NCI-H2227 treated with DMSO at 0.1 percent for 48 hours (cell line): ENCODE data around the gene BMS1.
"Not testable (repeated sequence)": the region's sequence is repeated elsewhere in the genome, so short reads cannot be mapped to it uniquely, and the experiment has no call there.

Experiments
- DNase-seq: peaks from one replicate; lab custom pipeline; 2025; lab: John Stamatoyannopoulos, UW

Gene BMS1

DNA sequence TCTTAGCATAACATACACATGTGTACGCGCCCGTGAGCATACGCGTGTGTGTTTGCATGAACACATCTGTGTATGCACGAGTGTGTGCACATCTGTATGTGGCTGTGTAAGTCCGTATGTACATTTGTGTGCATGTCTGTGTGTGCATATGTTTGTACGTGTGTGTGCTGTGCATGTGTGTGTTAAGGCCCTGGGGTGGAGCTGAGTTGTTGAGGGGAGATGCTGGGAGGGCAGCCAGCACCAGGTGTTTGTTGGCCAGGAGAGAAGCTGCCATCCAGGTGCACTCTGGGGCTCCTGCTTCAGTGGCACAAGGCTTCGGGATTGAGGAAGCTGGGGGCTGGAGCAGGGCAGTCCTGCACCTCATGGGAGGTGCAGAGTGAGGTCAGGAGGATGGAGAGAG lies 85.0 kb downstream of the BMS1 start:
- DNase-seq, result no peak

DNA sequence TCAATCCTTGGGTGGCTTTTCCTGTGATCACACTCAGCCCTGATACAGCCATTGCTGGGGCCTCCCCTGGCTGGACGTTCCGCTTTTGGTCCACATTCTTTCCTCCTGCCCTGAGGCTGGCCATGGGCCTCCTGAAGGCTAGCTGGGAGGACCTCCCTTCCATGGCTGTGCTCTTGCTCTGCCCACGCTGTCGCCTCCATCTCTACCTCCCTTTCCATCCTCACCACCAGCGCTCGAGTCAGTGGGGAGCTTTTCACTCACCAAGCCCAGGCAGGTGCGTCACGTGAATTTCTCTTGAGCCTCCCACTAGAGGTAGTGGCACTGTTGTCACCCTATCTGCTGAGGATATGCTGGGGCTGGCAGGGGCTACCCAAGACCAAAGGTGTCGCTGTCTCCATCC lies 85.9 kb downstream of the BMS1 start:
- DNase-seq, result no peak

DNA sequence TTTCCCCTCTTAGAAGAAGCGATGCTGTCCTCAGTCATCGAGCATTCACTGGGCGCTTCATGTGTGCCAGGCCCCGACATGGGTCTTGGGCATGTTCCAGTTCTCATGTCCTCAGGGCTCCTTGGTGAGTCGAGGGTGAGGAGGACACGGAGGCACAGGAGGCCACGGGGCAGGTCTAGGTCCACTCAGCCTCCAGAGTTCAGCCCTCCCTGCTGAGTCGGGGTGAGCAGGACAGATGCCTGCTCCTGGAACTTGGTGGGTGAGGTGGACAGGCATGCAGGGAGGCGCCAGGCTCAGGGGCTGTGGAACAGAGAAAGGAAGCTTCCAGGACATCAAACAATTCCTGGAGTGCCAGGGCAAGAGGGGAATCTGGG lies 87.4 kb downstream of the BMS1 start:
- DNase-seq, result no peak

DNA sequence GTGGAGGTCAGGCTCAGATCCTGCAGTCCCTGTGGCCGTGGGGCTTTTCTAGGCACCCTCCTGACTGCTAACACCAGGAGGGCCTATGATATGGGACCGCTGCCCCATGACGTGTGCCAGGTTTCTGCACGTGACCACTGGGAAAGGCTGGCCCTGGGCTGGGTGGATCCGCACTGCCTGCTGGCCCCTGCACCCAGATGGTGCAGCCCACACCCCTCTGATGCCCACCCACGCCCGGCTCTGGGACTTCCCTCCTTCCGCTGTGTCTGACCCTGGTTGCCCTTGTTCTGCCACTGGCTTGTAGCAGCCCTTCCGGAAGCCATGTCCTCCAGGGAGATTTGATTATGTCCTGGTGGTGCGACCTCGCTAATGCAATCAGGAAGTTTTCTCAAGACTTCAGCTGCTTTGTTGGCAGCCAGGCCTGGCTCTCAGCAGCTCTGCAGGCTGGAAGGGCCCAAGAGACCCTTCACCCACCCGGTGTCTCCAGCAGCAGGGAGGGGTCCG lies 88.6 kb downstream of the BMS1 start:
- not testable (repeated sequence) for DNase-seq

DNA sequence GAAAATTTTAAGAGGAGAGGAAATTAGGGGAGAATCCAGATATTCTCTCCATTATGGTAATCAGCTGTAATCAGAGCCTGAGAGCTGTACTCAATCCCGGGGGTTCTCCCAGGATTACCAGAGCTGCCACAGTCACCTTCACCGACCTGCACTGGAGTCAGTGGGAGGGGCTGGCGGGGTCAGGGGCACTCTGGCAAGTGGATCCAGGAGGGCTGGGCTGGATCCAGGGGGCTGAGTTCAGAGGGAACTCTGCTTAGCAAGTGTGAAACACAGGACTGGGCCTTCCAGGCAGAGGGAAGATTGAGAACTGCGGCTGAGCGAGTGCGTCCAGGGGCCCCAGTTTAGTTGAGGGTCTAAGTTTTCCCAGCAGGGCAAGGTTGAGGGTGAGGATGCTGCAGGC lies 89.2 kb downstream of the BMS1 start:
- DNase-seq, result no peak

DNA sequence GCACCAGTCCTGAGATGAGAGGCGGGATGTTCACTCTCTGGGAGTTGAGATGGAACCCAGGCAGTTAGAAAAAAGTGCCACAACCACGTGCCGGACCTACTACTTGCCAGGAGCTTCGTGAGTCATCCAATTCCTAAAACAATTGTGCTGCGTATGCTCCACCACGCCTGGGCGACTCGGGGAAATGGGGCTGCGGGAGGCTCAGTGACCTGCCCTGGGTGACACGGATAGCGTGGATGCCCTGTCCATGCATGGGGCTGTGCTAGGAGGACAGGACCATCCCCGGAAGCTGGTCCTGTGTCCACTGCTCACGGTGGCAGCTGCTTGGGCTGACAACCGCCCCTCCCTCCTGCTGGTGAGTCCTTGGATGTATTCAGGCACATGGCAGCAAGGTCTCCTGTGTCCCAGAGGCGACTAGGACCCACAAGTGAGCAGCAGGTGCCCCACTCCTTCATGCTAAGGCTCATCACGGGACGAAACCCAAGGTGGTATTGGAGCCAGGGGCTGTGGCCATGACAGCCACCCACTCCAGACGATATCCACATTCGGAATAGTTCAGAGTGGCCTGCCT lies 90.4 kb downstream of the BMS1 start:
- no peak for DNase-seq

DNA sequence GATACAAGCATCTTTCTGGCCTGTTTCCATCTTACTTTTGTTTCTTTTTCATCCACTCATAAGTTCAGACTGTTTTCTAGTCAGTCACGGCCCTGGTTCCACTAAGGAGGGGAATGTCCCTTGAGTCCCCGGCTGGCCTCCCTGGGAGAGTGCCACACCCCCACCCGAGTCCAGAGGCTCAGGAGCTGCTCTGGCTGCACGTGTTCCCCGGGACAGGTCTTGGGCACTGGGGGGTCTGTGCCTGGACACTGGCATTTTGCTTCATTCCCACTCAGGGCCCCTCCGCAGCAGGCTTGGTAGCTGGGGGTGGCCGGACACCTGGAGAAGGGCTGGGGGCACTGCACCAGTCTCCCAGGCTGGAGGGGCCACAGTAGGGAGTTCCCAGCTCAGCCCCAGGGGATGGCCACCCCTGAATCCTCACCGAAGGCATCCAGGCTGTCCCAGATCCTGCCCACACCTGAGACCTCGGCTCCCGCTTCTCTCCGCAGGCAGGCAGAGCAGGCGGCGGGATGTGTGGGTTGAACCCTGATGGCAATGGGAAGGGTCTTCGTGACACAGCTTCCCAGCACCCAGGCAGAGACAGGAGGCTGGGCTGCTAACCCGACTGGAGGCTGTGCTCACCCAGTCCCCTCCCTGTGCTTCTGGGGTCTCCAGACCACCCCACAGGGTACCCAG lies 92.3 kb downstream of the BMS1 start:
- no peak for DNase-seq

DNA sequence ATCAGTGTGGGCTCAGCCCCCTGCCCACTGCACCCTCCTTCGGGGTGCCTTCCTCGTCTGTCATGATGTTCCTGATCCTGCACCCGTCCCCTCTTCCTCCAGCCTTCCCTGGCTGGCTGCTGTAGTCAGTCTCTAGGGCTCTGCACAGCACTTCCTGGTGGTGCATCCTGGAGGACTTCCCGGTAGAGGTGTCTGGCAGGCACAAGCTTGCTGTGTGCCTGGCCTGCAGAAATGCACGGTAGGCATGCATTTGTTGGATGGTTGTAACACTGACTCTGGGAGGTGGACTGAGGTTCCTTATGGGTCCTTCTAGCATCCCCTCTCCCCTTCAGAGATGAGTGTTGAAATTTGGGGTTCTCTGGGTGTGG lies 92.8 kb downstream of the BMS1 start:
- DNase-seq, result no peak

DNA sequence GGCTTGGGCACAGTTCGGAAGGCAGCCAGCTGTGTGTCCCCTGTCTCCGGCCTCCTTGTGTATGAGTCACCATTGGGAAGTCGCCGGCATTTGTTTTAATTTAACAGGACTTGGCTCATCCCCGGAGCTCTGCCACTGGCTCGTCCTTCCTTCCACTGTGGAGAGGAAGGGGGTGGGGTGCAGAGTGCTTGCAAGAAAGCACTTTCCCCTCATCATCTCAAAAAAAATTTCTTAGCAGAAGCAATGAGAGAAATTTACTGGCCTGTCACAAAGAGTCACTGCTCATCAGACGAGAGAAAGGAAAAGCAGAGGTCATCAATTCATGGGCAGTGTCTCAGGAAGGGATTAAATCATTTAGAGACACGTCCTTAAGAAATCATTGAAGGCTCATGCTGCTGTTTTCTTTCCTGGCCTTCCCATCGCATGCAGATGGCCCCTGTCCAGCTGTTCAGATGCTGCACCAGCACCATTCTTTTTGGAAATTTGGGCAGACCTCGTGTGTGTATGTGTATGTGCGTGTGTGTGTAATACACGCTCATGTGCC lies 93.3 kb downstream of the BMS1 start:
- no peak for DNase-seq

DNA sequence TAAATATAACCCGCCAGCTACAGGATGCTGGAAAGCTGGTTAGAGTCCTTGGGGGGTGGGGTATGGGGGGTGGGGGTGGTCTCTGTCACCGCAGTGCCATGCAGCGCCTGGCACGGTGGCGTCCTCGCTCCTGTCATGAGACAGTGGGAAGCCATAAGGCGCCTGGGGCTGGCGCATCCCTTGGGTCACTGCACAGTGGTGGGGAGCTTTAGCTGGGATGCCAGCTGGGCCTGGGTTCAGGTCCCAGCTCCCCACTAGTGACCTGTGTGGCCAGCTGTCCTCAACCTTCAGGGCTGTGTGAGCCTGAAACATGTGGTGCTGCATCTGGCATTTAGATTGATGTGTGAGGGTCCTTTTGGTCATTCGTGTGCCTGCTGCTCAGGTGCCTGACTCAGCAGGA lies 93.9 kb downstream of the BMS1 start:
- no peak for DNase-seq

DNA sequence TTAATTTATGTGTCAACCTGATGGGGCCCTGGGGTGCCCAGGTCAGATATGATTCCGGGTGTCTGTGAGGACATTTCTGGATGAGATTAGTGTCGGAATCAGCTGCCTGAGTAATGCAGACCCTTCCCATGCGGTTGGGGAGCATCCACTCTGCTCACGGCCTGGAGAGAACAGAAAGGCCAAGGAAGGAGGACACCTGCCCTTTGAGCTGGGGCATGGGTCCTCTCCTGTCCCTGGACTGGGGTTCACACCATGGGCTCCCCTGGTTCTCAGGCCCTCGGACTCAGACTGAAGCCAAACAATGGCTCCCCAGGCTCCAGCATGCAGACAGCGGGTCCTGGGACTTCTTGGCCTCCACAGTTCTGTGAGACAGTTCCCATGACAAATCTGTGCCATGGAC lies 94.3 kb downstream of the BMS1 start:
- no peak for DNase-seq

DNA sequence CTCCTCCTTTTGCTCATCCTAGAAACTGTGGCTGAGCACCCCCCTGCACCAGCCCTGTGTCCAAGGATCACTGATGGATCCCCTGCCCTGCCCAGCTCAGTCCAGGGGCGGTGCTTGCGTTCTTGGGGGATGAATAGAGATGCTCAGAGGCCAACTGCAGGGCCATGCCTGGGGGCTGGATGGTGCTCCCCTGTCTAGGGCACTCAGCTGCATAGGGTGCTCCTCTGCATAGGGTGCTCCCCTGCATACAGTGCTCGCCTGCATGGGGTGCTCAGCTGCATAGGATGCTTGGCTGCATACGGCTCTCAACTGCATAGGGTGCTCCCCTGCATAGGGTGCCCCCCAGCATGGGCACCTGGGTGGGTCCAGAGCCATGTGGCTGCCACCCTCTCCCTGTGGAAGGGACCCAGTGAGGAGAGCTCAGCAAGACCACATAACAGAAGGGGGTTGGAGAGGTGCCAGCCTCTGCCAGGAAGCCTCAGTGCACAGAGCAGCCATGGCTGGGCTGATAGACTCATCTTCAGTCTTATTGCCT lies 95.0 kb downstream of the BMS1 start:
- DNase-seq, result no peak

DNA sequence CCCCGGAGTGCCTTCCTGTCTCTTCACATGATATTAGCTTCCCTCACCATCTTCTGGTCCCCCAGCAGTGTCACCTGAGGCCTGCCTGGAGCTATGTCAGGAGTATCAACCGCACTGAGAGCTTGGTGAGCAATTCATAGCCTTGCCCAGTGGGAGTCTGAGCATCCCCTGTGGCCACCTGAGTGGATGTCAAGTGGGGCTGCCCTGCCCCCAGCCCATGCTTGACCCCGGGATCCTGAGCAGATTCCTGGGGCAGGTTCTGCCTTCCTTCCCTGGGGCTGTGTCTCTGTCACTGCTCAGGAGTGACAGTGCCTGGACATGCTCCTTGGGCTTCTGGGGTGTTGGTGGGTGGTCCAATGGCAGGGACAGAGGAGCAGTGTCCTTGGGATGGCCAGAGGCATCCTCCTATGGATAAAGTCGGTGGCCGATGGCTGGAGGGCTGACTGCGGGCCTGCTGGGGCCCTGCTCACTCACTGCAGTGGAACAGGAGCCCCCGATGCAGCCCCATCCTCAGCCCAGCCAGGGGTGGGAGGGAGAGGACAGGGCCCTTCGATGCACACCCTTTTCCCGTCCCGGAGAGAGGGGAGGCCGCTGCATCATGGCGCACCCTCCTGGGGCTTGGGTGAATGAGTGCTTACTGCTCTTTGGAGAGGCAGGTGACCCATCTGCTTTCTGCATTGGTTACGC lies 95.7 kb downstream of the BMS1 start:
- DNase-seq, result no peak

DNA sequence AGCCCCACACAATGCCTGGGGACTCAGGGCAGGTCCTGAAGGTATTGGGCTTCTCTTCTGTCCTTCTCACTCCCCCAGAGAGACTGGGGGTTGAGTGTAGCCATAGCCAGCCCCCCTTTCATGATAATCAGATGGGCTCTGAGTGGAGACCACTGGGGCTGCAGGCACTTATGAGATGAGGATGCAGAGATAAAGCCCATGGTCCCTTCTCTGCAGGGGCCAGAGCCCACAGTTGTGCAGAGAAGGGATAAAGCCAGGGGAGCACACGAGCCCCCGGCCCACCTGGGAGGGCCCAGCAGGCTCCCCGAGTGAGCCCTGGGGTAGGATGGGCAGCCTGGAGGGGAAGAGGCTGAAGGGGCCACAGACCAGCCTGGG lies 96.2 kb downstream of the BMS1 start:
- DNase-seq, result no peak

DNA sequence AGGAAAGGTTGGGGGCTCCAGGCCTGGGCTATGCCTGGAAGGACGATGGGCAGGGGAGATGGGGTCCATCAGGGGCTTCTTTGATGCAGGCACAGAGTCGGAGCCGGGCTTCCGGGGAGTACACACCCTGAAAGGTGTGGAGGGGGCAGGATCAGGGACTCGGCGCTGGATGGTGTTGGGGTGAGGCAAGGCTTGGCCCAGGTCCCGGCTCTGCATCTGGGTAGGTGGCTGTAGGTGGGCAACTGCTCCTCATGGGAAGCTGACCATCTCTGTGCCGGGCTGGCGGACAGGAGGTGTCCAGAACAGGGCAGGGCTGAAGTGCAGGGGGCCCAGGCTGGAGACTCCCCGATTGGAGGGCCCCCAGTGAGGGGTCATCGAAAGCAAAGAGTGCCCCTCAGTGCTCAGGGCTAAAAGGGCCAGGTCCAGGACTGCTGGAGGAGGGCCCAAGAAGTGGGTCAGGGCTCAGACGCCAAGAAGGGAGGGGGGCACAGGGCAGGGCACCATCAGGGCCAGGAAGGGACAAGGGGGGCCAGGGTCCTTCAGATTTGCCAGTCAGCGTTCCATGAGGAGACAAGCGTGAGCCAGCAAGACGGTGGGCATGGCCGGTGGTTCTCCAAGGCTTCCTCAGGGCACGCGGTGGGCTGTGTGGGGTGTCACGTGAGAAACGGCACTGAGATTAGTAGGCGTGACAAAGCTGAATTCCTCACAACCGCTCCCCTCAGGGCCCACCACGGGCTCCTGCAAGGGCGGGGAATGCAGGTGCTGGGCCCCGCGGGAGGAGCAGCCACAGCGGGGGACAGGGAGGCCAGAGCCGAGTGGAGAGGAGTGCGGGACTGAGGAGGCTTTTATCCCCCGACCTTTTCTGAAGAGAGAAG lies 97.0 kb downstream of the BMS1 start:
- DNase-seq, result no peak

DNA sequence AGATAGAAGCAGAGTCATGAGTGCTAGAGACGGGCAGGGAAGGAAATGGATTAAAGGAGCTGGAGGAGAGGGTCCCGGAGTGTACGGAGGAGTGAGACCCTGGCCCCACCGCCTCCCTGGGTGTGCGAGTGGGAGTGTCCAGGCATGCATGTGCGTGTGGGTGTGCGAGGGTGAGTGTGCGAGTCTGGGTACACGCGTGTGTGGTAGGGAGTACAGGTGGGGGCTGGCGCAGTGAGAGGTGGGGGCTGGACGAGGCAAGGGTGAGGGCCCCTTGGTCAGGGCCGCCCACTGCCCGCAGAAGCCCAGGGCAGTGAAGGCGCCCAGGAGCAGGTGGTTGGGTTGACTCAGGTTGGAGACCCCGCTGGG lies 97.6 kb downstream of the BMS1 start:
- no peak for DNase-seq

DNA sequence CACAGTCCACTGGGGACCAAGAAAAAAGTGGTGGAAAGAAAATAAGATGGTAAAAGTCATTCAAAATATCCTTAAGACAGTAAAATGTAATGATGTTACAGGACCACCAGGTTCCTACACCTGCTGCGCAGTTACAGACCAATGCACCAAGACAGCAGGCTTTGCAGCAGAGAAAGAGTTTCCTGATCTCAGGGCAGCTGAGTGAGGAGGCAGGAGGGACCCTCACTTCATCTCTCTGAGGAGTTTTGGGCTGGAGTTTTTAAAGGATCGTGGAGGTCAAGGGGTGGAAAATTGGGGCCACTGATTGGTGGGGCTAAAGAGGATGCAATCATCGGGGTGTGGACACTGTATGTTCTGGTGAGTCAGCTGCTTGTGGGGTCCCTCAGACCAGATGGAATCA lies 100.0 kb downstream of the BMS1 start:
- no peak for DNase-seq
